Heart right ventricle (tissue), 16 donors: ENCODE measurements around the gene SLC34A1. TPM values are rescaled to one million over a fixed set of nuclear protein-coding genes. Genes with fewer than 3 reads are reported as not detected.

Source experiments
- ATAC-seq, 8 donors: fragments of 200-7000 bp; cut with Tn5 transposase; one replicate each; pipeline ENCODE4 v1.9.1; 2020; ENCODE audit warnings: mild to moderate bottlenecking in 8 of 8, moderate library complexity in 8 of 8, moderate number of reproducible peaks in 1 of 8
- DNase-seq, 2 donors: peaks; one replicate each; pipeline ENCODE4 v3.0.0-alpha.2; 2020
- H3K27ac ChIP-seq, 10 donors: fragments of 200-600 bp; sonication (generic) in 2 of 10; one replicate each; pipeline versions ENCODE4 v1.5.0 to v1.8.0; 2020 to 2022; ENCODE audit warnings: mild to moderate bottlenecking in 3 of 10
- H3K27me3 ChIP-seq, 7 donors: fragments of 200-600 bp; one replicate each; pipeline ENCODE4 v1.8.0; 2021 to 2022; ENCODE audit warnings: mild to moderate bottlenecking in 2 of 7
- H3K36me3 ChIP-seq, 9 donors: fragments of 200-600 bp; sonication (generic) in 1 of 9; one replicate each; pipeline versions ENCODE4 v1.5.0 to v1.8.0; 2020 to 2022; ENCODE audit warnings: mild to moderate bottlenecking in 2 of 9
- H3K4me1 ChIP-seq, 9 donors: fragments of 200-600 bp; sonication (generic) in 1 of 9; one replicate each; pipeline versions ENCODE4 v1.5.0 to v1.8.0; 2020 to 2022; ENCODE audit warnings: mild to moderate bottlenecking in 4 of 9
- H3K4me3 ChIP-seq, 10 donors: fragments of 200-600 bp; sonication (generic) in 2 of 10; one replicate each; pipeline versions ENCODE4 v1.5.0 to v1.8.0; 2020 to 2022; ENCODE audit warnings: mild to moderate bottlenecking in 7 of 10, moderate library complexity in 2 of 10
- H3K9me3 ChIP-seq, 11 donors: fragments of 200-600 bp in 10 of 11; sonication (generic) in 2 of 11; one replicate each; pipeline versions ENCODE4 v1.5.0 to v1.8.0; 2013 to 2022; ENCODE audit warnings: mild to moderate bottlenecking in 2 of 11, control low read depth in 1 of 11, moderate library complexity in 1 of 11
- WGBS, 2 donors: extraction: QIAGEN DNeasy Blood & Tissue Kit; methylation state at CpG; one replicate each; pipeline ENCODE4 v1.1.7; 2013; ENCODE audit warnings: inconsistent platforms in 1 of 2; 5-methylcytosine and 5-hydroxymethylcytosine counted together
- intact Hi-C, 10 donors: fragments of 100-400 bp; cut with DNase I; formaldehyde crosslinking; loops; one replicate each; pipeline versions ENCODE4 v1.11.1 to v1.14.2; 2022
- polyA plus RNA-seq, 2 donors: library from polyadenylated mRNA; stranded (reverse); fragments of 200-250 nt; gene quantifications; one replicate each; pipeline ENCODE4 v1.2.3, GENCODE V29; 2013
- total RNA-seq, 10 donors: library from RNA; stranded (reverse); fragmentation: NEBNext Ultra II Directional in 3 of 10; extraction: Animal tissue kit (Norgen Biotek cat#: 25700) in 3 of 10; gene quantifications; one replicate each; pipeline versions ENCODE4 v1.2.1 to v1.2.4, GENCODE V29; 2021 to 2023
- TF ChIP-seq, protein P1 (sequence below), 9 donors: fragments of 200-600 bp; sonication (generic) in 2 of 9; IDR thresholded peaks; one replicate each; pipeline versions ENCODE4 v1.5.0 to v1.8.0; 2021 to 2022; ENCODE audit warnings: antibody characterized with exemption in 9 of 9, mild to moderate bottlenecking in 5 of 9, moderate library complexity in 1 of 9
- donor health status: Arrhythmogenic right ventricular cardiomyopathy.
- donor health status: ischemic (EF 13 %, LVEDD 7.1; RV severe dilation, severe dysfunction).
- donor health status: healthy with polysubstance abuse.
- donor health status: DM: no; HTN: yes; CAD: no.
- donor health status: DM: no; HTN: no; CAD: no.
- donor health status: ischemic (EF 25% LVEDD 6.9; RV normal size, moderate dysfunction).
- donor health status: ischemic (EF 25% LVEDD 5.7; RV mildly dilated, moderate dysfunction).
- donor health status: healthy.
- donor health status: DM: yes; HTN: yes; CAD: no.
- donor health status: Ischemic cardiomyopathy.
- donor health status: ischemic (EF 35%, LVEDD 5.7; RV mildly dilated, moderate dysfunction).
- donor health status: nonischemic (EF 11% LVEDD 7.7; RV severe dilation, severe dysfunction).
- donor health status: DM: yes; HTN: yes; CAD: no.
- donor health status: PGD.
- donor health status: ischemic (EF 29% LVEDD 5.4; RV normal size, mild dysfunction).
- donor health status: nonischemic (EF 23%, LVEDD 6.1; RV moderate dilation, normal function).

The SLC34A1 gene
- total and polyA plus RNA-seq, 12 donors: 0.12 TPM; not detected in 11

DNA sequence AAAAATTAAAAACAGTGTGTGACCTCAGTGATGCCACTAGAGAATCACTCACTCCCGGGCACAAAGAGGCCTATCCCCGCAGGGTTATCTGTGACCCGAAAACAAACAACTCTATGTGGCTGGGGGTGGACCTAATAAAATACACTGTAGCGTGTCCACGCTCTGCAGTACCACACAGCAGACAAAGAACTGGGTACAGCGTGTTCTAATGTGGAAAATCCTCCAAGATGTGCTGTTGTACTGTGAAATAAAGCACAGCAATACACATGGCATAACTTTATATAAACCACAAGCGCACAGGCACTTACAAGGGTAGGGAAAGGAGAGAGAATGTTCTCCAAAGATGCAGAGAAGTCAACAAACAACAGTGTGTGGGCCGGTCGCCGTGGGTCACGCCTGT is 8.1 kb upstream of the SLC34A1 start:
- H3K36me3 ChIP-seq: peaks cover 0 to 13% (median 0%) of the 10 kb centered on the region in 9 donors

GRCh38 chr5:177377851-177378776 is 6.1 kb upstream of the SLC34A1 start:
- 85 to 86% methylated on average over 8 of the region's 8 CpGs for WGBS, 2 donors
- ATAC-seq (no peak), DNase-seq (no peak)
- Histone ChIP-seq H3K36me3 (peaks cover 0 to 1% (median 0%) of the 10 kb centered on the region in 9 donors), H3K4me3 (no peak overlapping the region), H3K27ac (no peak overlapping the region), H3K27me3 (peaks cover 0 to 21% (median 6%) of the 10 kb centered on the region in 7 donors), H3K4me1 (peaks cover 0 to 3% (median 0%) of the 10 kb centered on the region in 9 donors), H3K9me3 (no peaks in the 10 kb centered on the region)
- TF ChIP-seq, protein P1, sequence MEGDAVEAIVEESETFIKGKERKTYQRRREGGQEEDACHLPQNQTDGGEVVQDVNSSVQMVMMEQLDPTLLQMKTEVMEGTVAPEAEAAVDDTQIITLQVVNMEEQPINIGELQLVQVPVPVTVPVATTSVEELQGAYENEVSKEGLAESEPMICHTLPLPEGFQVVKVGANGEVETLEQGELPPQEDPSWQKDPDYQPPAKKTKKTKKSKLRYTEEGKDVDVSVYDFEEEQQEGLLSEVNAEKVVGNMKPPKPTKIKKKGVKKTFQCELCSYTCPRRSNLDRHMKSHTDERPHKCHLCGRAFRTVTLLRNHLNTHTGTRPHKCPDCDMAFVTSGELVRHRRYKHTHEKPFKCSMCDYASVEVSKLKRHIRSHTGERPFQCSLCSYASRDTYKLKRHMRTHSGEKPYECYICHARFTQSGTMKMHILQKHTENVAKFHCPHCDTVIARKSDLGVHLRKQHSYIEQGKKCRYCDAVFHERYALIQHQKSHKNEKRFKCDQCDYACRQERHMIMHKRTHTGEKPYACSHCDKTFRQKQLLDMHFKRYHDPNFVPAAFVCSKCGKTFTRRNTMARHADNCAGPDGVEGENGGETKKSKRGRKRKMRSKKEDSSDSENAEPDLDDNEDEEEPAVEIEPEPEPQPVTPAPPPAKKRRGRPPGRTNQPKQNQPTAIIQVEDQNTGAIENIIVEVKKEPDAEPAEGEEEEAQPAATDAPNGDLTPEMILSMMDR (IDR thresholded peaks at IDR 0.05): no peak
- intact Hi-C loops: loop anchor here in 1 of 10 donors (10.0 kb wide), 1 partner anchor 53 kb away; no protein-coding TSS in a partner anchor

More for the DNA sequence above, 8.1 kb upstream of the SLC34A1 start:
- no peak for DNase-seq
- peaks cover 0 to 8% (median 0%) of the 10 kb centered on the region in 7 donors for H3K27me3 ChIP-seq
- no peaks in the 10 kb centered on the region for H3K9me3 ChIP-seq
- intact Hi-C loops: loop anchor here in 1 of 10 donors (10.0 kb wide), 1 partner anchor 51 kb away; no protein-coding TSS in a partner anchor
- H3K4me1 ChIP-seq: peaks cover 0 to 19% (median 0%) of the 10 kb centered on the region in 9 donors
- ATAC-seq: no peak
- TF ChIP-seq, protein P1 (IDR thresholded peaks at IDR 0.05): no peak
- H3K27ac ChIP-seq: no peak overlapping the region
- 85 to 90% methylated on average over 11 of the region's 11 CpGs for WGBS, 2 donors
- no peak overlapping the region for H3K4me3 ChIP-seq

- peaks cover 0 to 3% (median 0%) of the 10 kb centered on the region in 9 donors for H3K4me1 ChIP-seq
- WGBS, 2 donors: 80 to 86% methylated on average over 15 of the region's 15 CpGs
- TF ChIP-seq, protein P1 (IDR thresholded peaks at IDR 0.05): no peak
- ATAC-seq: no peak
- intact Hi-C loops: loop anchor here in 1 of 10 donors (10.0 kb wide), 1 partner anchor 54 kb away; no protein-coding TSS in a partner anchor
- DNase-seq: no peak
- peaks cover 0 to 32% (median 11%) of the 10 kb centered on the region in 7 donors for H3K27me3 ChIP-seq
- no peaks in the 10 kb centered on the region for H3K36me3 ChIP-seq
- no peak overlapping the region for H3K27ac ChIP-seq
- no peak overlapping the region for H3K4me3 ChIP-seq
- no peaks in the 10 kb centered on the region for H3K9me3 ChIP-seq
These were observed 5.0 kb upstream of the SLC34A1 start for GRCh38 chr5:177378884-177379883.

DNA sequence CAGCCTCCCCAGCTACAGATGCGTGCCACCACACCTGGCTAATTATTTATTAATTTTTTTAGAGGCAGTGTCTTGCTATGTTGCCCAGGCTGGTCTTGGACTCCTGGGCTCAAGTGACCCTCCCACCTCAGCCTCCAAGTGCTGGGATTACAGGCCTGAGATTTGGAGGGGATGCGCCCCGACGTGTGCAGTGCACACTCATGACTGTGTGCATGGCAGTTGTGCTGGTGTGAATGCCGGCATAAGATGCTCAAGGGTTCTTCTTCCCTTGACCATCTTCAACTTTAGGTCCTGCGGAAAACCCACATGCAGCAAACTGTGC is 3.5 kb upstream of the SLC34A1 start:
- Histone ChIP-seq H3K27me3 (peaks cover 0 to 42% (median 15%) of the 10 kb centered on the region in 7 donors), H3K27ac (no peak overlapping the region), H3K4me1 (peaks cover 0 to 3% (median 0%) of the 10 kb centered on the region in 9 donors), H3K9me3 (no peaks in the 10 kb centered on the region), H3K4me3 (no peak overlapping the region), H3K36me3 (no peaks in the 10 kb centered on the region)
- no peak for DNase-seq
- TF ChIP-seq, protein P1 (IDR thresholded peaks at IDR 0.05): no peak
- intact Hi-C loops: loop anchor here in 1 of 10 donors (10.0 kb wide), 1 partner anchor 266 kb away; no protein-coding TSS in a partner anchor
- no peak for ATAC-seq
- 90 to 92% methylated on average over 6 of the region's 6 CpGs for WGBS, 2 donors
